Fibroblast of lung (primary cell): ENCODE data around the gene CEACAM18.

Source experiments
- CTCF ChIP-seq, 2 donors: IDR thresholded peaks in 1 of 2; conservative IDR thresholded peaks in 1 of 2; 1 replicate in 1 of 2; 2 replicates in 1 of 2; pipeline ENCODE4 v1.5.1; 2011 to 2012; ENCODE audit warnings: low read length in 2 of 2, control low read depth in 1 of 2, inconsistent platforms in 1 of 2, low read depth in 1 of 2, mild to moderate bottlenecking in 1 of 2
- EZH2 ChIP-seq: IDR thresholded peaks from 2 replicates; pipeline ENCODE4 v1.5.1; 2012; ENCODE audit warnings: low read length, control low read depth, mild to moderate bottlenecking; ENCODE audit errors: missing control alignments

GRCh38 chr19:51460164-51460992 lies 18.0 kb upstream of the CEACAM18 start:
- TF ChIP-seq CTCF (conservative IDR thresholded peaks at IDR 0.05 in 1 of 2, IDR thresholded peaks at IDR 0.05 in 1 of 2; ENCODE audit: low read depth in 1 of 2, low read length in 2 of 2): no peak
- no peak for TF ChIP-seq EZH2
